ENCODE results near the gene SLC46A3.
A peak's percentile ranks its signal among the peaks of the same experiment; 100 is the strongest.
"Not testable (repeated sequence)": the region's sequence is repeated elsewhere in the genome, so short reads cannot be mapped to it uniquely, and the experiment has no call there.

SLC46A3 gene

GRCh38 chr13:28718543-28719226 lies at the start of gene SLC46A3:
TSS of gene SLC46A3 (minus strand) at chr13:28718970. CDS start at chr13:28717998, 972 bp downstream.
- DNase-seq = peak; percentile 92

- no peak for DNase-seq
Observed at GRCh38 chr13:28763887-28764286, 45.1 kb upstream of the SLC46A3 start.

- DNase-seq = no peak
Observed at GRCh38 chr13:28761586-28761985, 42.8 kb upstream of the SLC46A3 start.

GRCh38 chr13:28755546-28755870 lies 36.7 kb upstream of the SLC46A3 start:
- no peak for DNase-seq

- no peak for DNase-seq
Observed at GRCh38 chr13:28754698-28755545, 36.2 kb upstream of the SLC46A3 start.

GRCh38 chr13:28753946-28754345 lies 35.2 kb upstream of the SLC46A3 start:
- DNase-seq = no peak

- peak; percentile 64 for DNase-seq
Observed at GRCh38 chr13:28753208-28753892, 34.6 kb upstream of the SLC46A3 start.

GRCh38 chr13:28751175-28751960 lies 32.6 kb upstream of the SLC46A3 start:
- no peak for DNase-seq

GRCh38 chr13:28750187-28751045 lies 31.6 kb upstream of the SLC46A3 start:
- no peak for DNase-seq

GRCh38 chr13:28747851-28748250 lies 29.1 kb upstream of the SLC46A3 start:
- DNase-seq = no peak

- DNase-seq = no peak
Observed at GRCh38 chr13:28746287-28746612, 27.5 kb upstream of the SLC46A3 start.

GRCh38 chr13:28744656-28745055 lies 25.9 kb upstream of the SLC46A3 start:
- no peak for DNase-seq

- DNase-seq = no peak
Observed at GRCh38 chr13:28744091-28744536, 25.3 kb upstream of the SLC46A3 start.

GRCh38 chr13:28743499-28744083 lies 24.8 kb upstream of the SLC46A3 start:
- no peak for DNase-seq

- DNase-seq = no peak
Observed at GRCh38 chr13:28743020-28743419, 24.2 kb upstream of the SLC46A3 start.

- DNase-seq = not testable (repeated sequence)
Observed at GRCh38 chr13:28742445-28742844, 23.7 kb upstream of the SLC46A3 start.

GRCh38 chr13:28741084-28741491 lies 22.3 kb upstream of the SLC46A3 start:
- DNase-seq = no peak

- DNase-seq = no peak
Observed at GRCh38 chr13:28739376-28739775, 20.6 kb upstream of the SLC46A3 start.

- DNase-seq = no peak
Observed at GRCh38 chr13:28735481-28736029, 16.8 kb upstream of the SLC46A3 start.

- no peak for DNase-seq
Observed at GRCh38 chr13:28734906-28735305, 16.1 kb upstream of the SLC46A3 start.

- DNase-seq = no peak
Observed at GRCh38 chr13:28730762-28731161, 12.0 kb upstream of the SLC46A3 start.

All from amniotic stem cell (primary cell).